BE2C (cell line): Measurements from ENCODE around the gene RIMBP2.

Experiments
- DNase-seq: peaks from one replicate; pipeline ENCODE4 v3.0.0-alpha.2; 2020
- H3K27me3 ChIP-seq: fragments of 250-450 bp; sonication (Bioruptor Pico); 2 replicates; pipeline ENCODE4 v1.5.1; 2020; ENCODE audit warnings: mild to moderate bottlenecking
- H3K36me3 ChIP-seq: fragments of 250-450 bp; sonication (Bioruptor Pico); 2 replicates; pipeline ENCODE4 v1.5.1; 2020; ENCODE audit warnings: mild to moderate bottlenecking
- H3K4me1 ChIP-seq: fragments of 250-450 bp; sonication (Bioruptor Pico); 2 replicates; pipeline ENCODE4 v1.5.1; 2020
- H3K4me3 ChIP-seq: 2 replicates; pipeline ENCODE4 v1.5.1; 2011; ENCODE audit warnings: low read depth, low read length
- H3K9me3 ChIP-seq: fragments of 250-450 bp; sonication (Bioruptor Pico); 2 replicates; pipeline ENCODE4 v1.5.1; 2020
- CTCF ChIP-seq: IDR thresholded peaks from 2 replicates; pipeline ENCODE4 v1.5.1; 2012; ENCODE audit warnings: mild to moderate bottlenecking, low read depth, low read length

The RIMBP2 gene

GRCh38 chr12:130636370-130636769 lies 79.7 kb downstream of the RIMBP2 start:
- TF ChIP-seq CTCF, result no peak

GRCh38 chr12:130634866-130635265 lies 81.2 kb downstream of the RIMBP2 start:
- H3K27me3 ChIP-seq, result no peaks in the 10 kb centered on the region
- no peak for TF ChIP-seq CTCF
- H3K4me3 ChIP-seq, result no peak overlapping the region
- H3K9me3 ChIP-seq, result no peaks in the 10 kb centered on the region
- peaks cover 23% of the 10 kb centered on the region for H3K4me1 ChIP-seq
- no peak for DNase-seq
- H3K36me3 ChIP-seq, result peaks cover 6% of the 10 kb centered on the region

More at GRCh38 chr12:130636370-130636769, 79.7 kb downstream of the RIMBP2 start:
- Histone ChIP-seq H3K36me3 (peaks cover 6% of the 10 kb centered on the region; the same call in 1 of the 2 replicates), H3K9me3 (no peaks in the 10 kb centered on the region), H3K4me1 (peaks cover 27% of the 10 kb centered on the region), H3K27me3 (no peaks in the 10 kb centered on the region), H3K4me3 (no peak overlapping the region)
- no peak for DNase-seq

- peak; percentile 87 for DNase-seq
- Histone ChIP-seq H3K27me3 (no peaks in the 10 kb centered on the region), H3K9me3 (no peaks in the 10 kb centered on the region), H3K4me1 (peaks cover 27% of the 10 kb centered on the region), H3K4me3 (peak overlapping the region; percentile 60), H3K36me3 (peaks cover 6% of the 10 kb centered on the region)
- TF ChIP-seq CTCF, result no peak
Observed at GRCh38 chr12:130633771-130634170, 82.3 kb downstream of the RIMBP2 start.

GRCh38 chr12:130632642-130633041 lies 83.5 kb downstream of the RIMBP2 start:
- Histone ChIP-seq H3K4me1 (peaks cover 29% of the 10 kb centered on the region), H3K36me3 (peaks cover 13% of the 10 kb centered on the region), H3K4me3 (peak overlapping the region; percentile 60), H3K9me3 (no peaks in the 10 kb centered on the region), H3K27me3 (no peaks in the 10 kb centered on the region)
- DNase-seq, result no peak
- no peak for TF ChIP-seq CTCF

DNA sequence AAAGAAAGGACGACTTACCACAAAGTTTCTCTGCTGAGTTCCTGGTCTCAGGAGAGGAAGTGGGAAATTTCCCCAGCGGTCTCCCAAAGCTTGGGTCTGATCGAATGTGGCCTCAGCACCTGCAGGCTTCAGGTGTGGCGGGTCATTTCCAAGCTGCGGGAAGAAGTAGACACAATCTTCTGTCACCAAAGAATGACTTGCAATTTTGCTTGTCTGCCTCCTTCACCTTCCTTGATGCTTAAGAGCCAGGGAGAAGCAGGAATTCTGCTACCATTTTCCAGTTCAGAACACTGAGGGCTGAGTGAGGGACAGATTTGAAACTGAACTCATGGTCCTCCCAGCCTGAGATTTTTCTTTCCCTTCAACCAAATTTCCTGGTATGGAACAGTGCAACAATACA lies 87.8 kb downstream of the RIMBP2 start:
- Histone ChIP-seq H3K4me1 (peaks cover 10% of the 10 kb centered on the region), H3K36me3 (peaks cover 43% of the 10 kb centered on the region), H3K4me3 (no peak overlapping the region), H3K27me3 (no peaks in the 10 kb centered on the region), H3K9me3 (peaks cover 2% of the 10 kb centered on the region; the same call in 1 of the 2 replicates)
- DNase-seq, result no peak
- no peak for TF ChIP-seq CTCF

- no peak for DNase-seq
- Histone ChIP-seq H3K27me3 (no peaks in the 10 kb centered on the region), H3K4me1 (peaks cover 14% of the 10 kb centered on the region), H3K36me3 (peaks cover 43% of the 10 kb centered on the region), H3K4me3 (no peak overlapping the region), H3K9me3 (peaks cover 2% of the 10 kb centered on the region; the same call in 1 of the 2 replicates)
- TF ChIP-seq CTCF, result no peak
Observed at GRCh38 chr12:130627175-130627574, 88.9 kb downstream of the RIMBP2 start.
